Neural cell (in vitro differentiated cells): ENCODE measurements around the gene REC8.
A peak's percentile ranks its signal among the peaks of the same experiment; 100 is the strongest.

Experiments
- CTCF ChIP-seq: fragments of 450-650 bp; IDR thresholded peaks from 2 replicates; pipeline ENCODE4 v1.5.1; 2014; ENCODE audit warnings: antibody characterized with exemption, mild to moderate bottlenecking, moderate library complexity; ENCODE audit not compliant: poor library complexity, severe bottlenecking
- EZH2 ChIP-seq: fragments of 200-600, 300-800 bp; shearing (Covaris generic), sonication (generic); IDR thresholded peaks from 2 replicates; pipeline ENCODE4 v1.6.1; 2014; ENCODE audit warnings: antibody characterized with exemption, low read length, borderline replicate concordance, mild to moderate bottlenecking; ENCODE audit not compliant: insufficient read depth, poor library complexity, severe bottlenecking
- MXI1 ChIP-seq: fragments of 450-650 bp; conservative IDR thresholded peaks from 2 replicates; pipeline ENCODE4 v1.6.1; 2014; ENCODE audit warnings: antibody characterized with exemption, mild to moderate bottlenecking; ENCODE audit not compliant: poor library complexity, severe bottlenecking
- POLR2AphosphoS5 ChIP-seq: IDR thresholded peaks from 2 replicates; pipeline ENCODE4 v1.6.1; 2012
- RAD21 ChIP-seq: fragments of 450-650 bp; conservative IDR thresholded peaks from 2 replicates; pipeline ENCODE4 v1.6.1; 2014; ENCODE audit warnings: antibody characterized with exemption, mild to moderate bottlenecking, moderate library complexity
- REST ChIP-seq: IDR thresholded peaks from 2 replicates; pipeline ENCODE4 v1.6.1; 2012; ENCODE audit warnings: borderline replicate concordance
- SMC3 ChIP-seq: fragments of 450-650 bp; conservative IDR thresholded peaks from 2 replicates; pipeline ENCODE4 v1.6.1; 2014; ENCODE audit warnings: antibody characterized with exemption, mild to moderate bottlenecking, moderate library complexity; ENCODE audit not compliant: poor library complexity

DNA sequence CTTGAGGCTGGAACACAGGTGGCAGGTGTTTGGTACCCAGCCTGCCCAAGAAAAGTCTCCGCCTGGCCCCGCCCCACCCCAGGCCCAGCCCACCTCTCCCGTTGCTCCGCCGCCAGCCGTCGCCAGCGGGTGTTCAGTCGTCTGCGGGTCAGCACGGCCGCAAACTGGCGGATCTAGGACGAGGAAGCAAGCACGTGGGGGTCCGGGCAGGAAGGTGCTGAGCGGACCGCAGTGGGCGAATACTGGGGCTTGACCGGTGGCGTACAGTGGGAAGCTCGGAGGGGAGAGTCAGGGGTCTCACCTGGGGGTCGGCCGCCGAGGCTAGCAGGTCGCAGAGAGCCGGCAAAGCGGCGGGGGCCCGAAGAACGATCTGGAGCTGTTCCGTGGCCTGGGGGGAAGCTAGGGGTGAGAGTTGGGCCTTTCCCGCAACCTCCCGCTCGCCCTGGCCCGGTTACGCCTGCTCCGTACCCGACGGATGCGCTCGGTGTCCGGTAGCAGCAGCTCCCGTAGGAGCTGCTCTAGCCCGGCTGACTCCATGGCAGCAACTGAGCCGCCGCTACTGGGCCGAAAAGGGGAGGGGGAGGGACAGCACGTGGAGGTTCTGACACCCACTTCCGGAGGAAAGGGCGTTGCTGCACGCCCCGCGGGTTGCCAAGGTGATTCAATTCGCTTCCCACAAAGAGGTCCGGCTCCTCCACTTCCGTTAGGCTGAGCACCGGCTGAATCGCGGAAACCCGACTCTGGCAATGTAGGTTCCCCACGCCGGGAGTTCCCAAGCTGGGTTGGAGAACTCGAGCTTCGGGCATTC lies 16.6 kb downstream of the REC8 start, which contains the start of gene IPO4:
- TF ChIP-seq CTCF, result no peak
- peak; percentile 40 for TF ChIP-seq RAD21
- TF ChIP-seq POLR2AphosphoS5, result peak; percentile 36
- peak; percentile 99 for TF ChIP-seq MXI1
- TF ChIP-seq EZH2, result no peak
- TF ChIP-seq REST, result no peak
- peak; percentile 57 for TF ChIP-seq SMC3
